Measurements from ENCODE around the gene SDHAF4. TPM values are rescaled to one million over a fixed set of nuclear protein-coding genes. Genes with fewer than 3 reads are reported as not detected.
"Not testable (repeated sequence)": the region's sequence is repeated elsewhere in the genome, so short reads cannot be mapped to it uniquely, and the experiment has no call there.

The SDHAF4 gene
- total RNA-seq, 1 donor from 2014 or later, result 14.7 TPM

DNA sequence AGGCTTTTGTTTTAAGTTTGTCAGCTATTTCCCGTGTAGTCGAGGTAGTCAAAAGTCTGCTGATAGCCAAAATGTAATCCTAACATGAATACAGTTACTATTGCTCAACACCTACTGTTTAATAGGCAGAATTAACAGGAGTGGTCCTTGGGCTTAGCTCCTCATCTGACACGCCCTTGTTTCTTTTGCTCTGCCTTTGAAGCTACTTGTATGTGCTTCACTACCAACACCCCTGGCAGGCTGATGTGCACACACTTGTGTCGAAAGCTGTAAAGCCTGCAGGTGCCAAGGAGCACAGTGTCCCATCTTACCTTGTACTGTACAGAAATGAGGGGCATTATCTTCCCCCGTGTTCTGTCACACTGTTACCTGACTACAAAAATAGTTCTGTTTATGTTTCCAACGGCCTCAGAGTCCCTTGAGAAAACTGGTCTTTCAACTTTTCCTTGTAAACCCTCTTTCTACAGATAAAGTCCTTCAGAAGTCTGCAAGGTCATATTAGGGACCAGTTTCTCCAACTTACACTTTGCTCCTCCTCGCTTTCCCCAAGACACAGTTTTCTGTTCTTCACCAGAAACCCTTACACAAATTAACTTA, 9.3 kb downstream of the SDHAF4 start:
- intact Hi-C loops (cut with DNase I), result no loop called here

DNA sequence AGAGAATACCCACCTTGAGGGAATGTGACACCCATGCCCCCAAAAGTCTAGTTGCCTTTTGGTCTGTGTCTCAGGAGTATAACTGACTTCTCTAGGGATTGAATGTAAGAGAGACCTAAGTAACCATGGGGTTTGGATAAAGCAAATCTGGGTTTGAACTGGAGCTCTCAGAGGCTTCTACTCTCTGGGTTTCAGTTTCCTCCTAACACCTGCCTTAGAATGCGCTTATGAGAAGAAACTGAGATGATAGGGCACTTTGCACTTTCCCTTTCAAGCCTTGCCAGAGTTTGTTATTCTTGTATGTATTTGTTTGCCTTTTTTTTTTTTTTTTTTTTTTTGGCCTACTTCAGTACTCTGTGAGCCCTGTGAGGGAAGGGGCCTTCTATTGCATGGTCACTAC, 19.4 kb downstream of the SDHAF4 start:
- intact Hi-C loops (cut with DNase I), result no loop called here
- DNase-seq (ENCODE audit: low spot score), result no peak

More for the DNA sequence above, 9.3 kb downstream of the SDHAF4 start:
- no peak for DNase-seq (ENCODE audit: low spot score)

DNA sequence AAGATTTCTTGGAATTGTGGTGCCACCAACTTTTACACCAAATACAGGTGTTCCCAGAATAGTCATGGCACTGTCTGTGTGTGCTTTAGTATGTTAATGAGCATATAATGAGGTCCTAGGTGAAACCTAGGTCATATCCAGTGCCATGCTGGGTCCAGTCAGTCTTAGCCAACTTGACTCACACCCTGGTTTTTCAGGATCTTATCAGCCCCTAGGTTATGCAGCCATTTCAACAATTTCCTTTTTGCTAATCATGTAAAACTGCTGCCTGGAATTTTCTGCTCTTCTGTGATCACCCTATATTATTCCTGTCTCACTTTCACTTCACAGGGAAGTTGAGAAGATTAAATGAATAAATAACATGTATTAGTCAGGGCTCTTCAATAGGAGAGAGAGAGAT, 23.7 kb downstream of the SDHAF4 start:
- no peak for DNase-seq (ENCODE audit: low spot score)
- intact Hi-C loops (cut with DNase I), result no loop called here

DNA sequence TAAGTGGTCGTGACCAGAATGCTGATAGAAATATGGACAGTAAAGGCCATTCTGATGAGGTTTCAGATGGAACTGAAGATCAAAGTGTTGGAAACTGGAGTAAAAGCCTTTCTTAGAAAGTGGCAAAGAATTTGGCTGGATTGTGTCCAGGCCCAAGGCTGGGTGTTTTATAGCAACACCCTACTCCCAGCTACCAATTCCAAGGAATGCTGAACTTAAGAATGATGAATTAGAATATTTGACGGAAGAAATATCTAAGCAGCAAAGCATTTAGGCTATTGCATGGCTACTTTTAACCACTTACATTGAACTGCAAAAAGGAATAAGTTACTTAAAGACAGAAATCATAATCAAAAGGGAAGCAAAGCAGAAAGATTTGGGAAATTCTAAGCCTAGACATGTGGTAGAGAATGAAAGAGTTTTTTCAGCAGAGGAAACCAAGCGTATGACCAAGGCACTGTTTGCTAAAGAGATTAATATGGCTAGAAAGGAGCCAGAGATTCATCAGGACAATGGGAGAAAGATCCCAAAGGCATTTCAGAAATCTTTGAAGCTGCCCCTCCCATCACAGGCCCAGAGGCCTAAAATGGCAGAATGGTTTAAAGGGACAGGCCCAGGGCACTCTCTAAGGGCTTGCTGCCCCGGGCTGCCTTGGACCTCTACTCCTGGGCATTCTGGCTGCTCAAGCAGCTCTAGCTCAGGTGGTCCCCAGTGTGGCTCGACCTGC, 25.8 kb downstream of the SDHAF4 start:
- no peak for DNase-seq (ENCODE audit: low spot score)

DNA sequence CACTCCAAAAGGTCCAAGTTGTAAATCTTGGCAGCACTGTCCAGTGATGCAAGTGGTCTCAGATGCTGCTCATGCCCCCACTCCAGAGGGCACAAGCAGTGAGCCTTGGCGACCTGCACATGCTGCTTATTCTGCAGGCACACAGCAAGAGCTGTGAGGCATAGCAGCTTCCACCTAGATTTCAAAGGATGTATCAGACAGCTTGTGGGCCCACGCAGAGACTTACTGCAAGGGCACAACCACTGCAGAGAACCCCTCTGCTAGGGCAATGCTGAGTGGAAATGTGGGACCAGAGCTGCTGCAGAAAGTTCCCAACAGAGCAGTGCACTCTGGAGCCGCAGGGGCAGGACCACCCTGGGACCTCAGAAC, 26.4 kb downstream of the SDHAF4 start:
- intact Hi-C loops (cut with DNase I), result no loop called here
- DNase-seq (ENCODE audit: low spot score), result no peak

More for the DNA sequence above, 25.8 kb downstream of the SDHAF4 start:
- intact Hi-C loops (cut with DNase I), result no loop called here

DNA sequence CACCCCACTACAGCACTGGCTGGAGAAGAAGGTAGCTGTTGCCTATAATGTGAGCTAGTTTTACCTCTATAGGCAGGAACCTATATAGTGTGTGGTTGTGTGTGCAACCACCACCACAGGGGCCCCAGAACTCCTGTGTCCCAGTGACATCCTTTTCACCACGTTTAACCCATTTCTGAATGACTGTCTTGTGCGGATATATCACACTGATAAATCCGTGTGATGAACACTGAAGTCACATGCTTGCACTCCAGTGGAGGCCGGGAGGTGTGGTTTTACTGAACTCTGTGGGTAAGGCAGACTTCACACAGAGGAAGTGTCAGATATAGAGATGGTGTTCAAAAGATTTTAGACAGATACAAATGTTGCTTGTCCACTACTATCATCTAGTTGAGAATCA, 32.5 kb downstream of the SDHAF4 start:
- DNase-seq (ENCODE audit: low spot score), result no peak
- intact Hi-C loops (cut with DNase I), result no loop called here

DNA sequence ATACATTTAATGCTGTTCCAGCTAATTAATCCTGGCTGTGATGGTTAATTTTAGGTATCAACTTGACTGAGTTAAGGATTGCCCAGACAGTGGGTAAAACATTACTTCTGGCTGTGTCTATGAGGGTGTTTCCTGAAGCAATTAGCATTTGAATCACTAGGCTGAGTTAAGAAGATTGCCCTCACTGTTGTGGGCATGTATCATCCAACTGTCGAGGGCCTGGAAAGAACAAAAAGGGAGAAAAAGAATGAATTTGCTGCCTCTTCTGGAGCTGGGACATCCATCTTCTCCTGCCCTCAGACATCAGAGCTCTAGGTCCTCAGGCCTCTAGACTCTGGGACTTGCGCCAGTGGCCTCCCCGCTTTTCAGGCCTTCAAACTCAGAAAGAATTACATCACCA, 34.3 kb downstream of the SDHAF4 start:
- DNase-seq (ENCODE audit: low spot score), result no peak
- intact Hi-C loops (cut with DNase I), result no loop called here

DNA sequence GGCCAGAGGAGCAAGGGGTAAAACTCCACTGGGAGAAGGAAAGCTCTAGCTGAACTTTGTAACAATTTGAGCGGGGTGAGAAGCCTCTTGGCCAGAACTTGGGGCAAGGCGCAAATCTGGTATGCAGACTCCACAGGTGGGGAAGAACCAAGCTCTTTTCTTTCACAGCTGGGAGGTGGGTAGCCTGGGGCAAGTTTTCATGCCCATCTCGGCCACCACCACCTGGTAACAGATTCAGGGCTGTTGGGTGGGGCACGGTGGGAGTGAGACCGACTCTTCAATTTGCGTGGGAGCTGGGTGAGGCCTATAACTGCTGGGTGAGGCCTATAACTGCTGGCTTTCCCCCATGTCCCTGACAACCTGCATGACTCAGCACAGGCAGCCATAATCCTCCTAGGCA, 37.5 kb downstream of the SDHAF4 start:
- DNase-seq (ENCODE audit: low spot score), result no peak
- intact Hi-C loops (cut with DNase I), result no loop called here

DNA sequence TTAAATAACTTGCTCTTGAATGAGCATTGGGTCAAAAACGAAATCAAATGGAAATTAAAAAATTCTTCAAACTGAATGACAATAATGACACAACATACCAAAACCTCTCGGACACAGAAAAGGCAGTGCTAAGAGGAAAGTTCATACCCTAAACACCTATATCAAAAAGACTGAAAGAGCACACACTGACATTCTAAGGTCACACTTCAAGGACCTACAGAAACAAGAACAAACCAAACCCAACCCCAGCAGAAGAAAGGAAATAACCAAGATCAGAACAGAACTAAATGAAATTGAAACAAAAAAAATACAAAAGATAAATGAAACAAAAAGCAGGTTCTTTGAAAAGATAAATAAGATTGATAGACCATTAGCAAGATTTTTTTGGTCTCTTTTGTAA, 40.6 kb downstream of the SDHAF4 start:
- DNase-seq (ENCODE audit: low spot score); intact Hi-C loops (cut with DNase I): not testable (repeated sequence)

DNA sequence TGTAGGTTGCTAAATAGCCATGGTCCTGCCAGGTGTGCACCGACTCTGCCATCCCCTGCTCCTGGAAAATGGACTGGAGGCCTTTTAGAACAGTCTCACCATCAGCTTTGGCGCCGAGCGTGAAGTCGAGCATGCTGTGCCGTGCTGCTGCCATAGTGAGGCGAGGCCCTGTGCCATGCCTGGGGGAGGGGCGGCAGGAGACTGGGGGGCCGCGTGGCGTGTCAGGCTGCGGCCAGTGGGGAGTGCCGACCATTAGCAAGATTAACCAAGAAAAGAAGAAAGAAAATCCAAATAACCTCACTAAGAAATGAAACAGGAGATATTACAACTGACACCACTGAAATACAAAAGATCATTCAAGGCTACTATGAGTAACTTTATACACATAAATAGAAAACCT, 42.5 kb downstream of the SDHAF4 start:
- DNase-seq (ENCODE audit: low spot score); intact Hi-C loops (cut with DNase I): not testable (repeated sequence)

DNA sequence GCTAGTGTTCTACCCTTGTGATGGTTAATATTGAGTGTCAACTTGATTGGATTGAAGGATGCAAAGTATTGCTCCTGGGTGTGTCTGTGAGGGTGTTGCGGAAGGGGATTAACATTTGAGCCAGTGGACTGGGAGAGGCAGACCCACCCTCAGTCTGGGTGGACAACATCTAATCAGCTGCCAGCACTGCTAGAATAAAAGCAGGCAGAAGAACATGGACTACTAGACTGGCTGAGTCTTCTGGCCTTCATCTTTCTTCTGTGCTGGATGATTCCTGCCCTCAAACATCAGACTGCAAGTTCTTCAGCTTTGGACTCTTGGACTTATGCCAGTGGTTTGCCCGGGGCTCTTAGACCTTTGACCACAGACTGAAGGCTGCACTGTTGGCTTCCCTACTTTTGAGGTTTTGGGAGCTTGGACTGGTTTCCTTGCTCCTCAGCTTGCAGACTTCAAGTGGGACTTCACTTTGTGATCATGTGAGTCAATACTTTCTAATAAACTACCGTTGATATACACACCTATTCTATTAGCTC, 50.1 kb downstream of the SDHAF4 start:
- DNase-seq (ENCODE audit: low spot score), result no peak
- intact Hi-C loops (cut with DNase I), result no loop called here

DNA sequence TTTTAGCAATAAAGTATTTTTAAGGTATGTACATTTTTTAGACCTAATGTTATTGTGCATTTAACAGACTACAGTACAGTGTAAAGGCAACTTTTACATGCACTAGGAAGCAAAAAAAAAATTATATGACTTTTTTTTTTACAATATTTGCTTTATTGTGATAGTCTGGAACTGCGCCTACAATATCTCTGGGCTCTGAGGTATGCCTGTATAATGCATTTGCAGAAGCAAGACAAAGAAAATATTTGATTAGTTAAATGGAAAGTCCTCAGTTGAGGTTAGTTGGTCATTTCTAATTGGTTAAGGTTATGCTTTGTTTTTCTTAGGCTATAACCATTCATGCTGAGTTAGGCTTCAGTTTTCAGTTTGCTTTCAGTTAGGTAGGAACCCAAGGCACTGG, 54.0 kb downstream of the SDHAF4 start:
- no peak for DNase-seq (ENCODE audit: low spot score)
- intact Hi-C loops (cut with DNase I), result no loop called here

DNA sequence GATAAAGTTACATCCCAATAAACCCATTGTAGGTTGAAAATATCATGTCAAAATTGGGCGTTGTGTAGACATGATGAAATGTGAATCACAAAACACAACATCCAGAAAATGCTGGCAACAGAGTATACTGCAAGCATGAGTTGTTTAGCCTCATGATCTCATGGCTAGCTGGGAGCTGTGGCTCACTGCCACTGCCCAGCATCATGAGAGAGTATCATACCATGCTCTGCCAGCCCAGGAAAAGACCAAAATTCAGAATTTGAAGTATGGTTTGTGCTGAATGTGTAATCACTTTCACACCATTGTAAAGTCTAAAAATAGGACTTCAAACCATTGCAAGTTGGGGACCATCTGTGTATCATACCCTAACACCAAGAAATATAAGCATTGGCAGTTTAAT, 55.7 kb downstream of the SDHAF4 start:
- intact Hi-C loops (cut with DNase I), result no loop called here
- DNase-seq (ENCODE audit: low spot score), result no peak

DNA sequence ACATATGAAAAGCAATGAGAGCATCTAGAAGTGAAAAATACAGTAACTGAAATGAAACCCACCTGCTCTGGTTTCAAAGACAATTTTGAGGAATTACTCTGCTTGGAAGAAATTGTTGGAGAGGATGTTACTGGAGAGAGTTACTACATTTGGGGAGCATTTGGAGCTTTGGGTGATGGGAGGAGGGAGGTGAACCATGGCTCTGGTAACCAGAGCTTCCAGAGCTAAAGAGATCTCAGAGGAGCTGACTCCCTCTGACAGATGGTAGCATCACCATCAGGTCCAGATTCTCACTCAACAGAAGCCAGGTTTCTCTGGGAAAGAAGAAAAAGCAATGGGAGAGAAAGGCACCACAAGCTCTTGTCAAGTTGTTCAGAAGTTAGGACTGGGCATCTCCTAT, 58.7 kb downstream of the SDHAF4 start:
- DNase-seq (ENCODE audit: low spot score), result no peak
- intact Hi-C loops (cut with DNase I), result no loop called here

DNA sequence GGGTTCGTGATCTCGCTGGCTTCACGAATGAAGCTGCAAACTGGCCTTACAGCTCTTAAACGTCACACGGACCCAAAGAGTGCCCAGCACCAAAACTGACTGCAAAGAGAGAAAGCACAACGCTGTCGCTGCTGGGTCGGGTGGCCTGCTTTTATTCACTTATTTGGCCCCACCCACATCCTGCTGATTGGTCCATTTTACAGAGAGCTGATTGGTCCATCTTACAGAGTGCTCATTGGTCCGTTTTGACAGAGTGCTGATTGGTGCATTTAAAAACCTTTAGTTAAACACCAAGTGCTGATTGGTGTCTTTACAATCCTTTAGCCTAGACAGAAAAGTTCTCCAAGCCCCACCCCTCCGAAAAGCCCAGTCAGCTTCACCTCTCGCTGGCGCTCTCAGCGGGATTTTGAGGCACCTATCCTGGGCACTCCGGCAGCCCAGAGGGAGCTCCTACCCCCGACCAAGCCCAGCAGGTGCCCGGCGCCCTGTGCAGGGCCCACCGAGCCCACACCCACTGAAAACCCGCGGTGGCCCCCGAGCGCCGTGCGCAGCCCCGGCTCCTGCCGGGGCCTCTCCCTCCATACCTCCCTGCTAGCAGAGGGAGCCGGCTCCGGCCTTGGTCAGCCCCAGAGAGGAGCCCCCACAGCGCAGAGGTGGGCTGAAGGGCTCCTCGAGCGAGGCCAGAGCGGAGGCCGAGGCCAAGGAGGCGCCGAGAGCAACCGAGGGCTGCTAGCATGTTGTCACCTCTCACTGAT, 60.9 kb downstream of the SDHAF4 start:
- DNase-seq (ENCODE audit: low spot score), result no peak
- intact Hi-C loops (cut with DNase I), result no loop called here

DNA sequence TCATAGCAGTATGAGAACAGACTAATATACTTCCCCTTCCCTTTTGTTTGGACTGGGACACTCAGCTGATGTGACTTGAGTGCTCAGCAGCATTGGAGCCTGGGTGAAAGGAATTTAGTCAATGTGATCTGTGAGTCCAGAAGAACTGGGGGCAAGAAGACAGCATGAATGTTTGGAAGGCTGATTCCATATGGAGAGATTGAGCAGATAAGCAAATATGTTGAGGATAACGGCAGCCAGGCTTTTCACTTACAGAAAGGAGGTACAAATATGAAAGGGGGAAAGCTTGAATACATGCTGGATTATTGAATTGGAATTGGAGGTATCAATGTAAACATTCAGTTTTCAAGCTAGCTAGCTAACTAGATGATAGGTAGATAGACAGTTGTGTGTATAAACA, 63.2 kb downstream of the SDHAF4 start:
- no peak for DNase-seq (ENCODE audit: low spot score)
- intact Hi-C loops (cut with DNase I), result no loop called here

DNA sequence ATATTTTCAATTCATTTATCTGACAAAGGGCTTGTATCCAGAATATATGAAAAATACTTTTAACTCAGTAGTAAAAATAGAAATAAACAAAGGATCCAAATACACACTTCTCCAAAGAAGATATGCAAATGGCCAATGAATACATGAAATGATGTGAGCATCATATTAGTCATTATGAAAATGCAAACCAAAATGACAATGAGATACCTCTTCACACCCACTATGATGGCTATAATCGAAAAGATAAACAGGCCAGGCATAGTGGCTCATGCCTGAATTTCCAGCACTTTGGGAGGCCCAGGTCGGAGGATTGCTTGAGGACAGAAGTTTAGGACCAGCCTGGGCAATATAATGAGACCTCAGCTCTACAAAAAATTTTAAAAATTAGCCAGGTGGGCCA, 67.1 kb downstream of the SDHAF4 start:
- DNase-seq (ENCODE audit: low spot score), result no peak
- intact Hi-C loops (cut with DNase I), result no loop called here

DNA sequence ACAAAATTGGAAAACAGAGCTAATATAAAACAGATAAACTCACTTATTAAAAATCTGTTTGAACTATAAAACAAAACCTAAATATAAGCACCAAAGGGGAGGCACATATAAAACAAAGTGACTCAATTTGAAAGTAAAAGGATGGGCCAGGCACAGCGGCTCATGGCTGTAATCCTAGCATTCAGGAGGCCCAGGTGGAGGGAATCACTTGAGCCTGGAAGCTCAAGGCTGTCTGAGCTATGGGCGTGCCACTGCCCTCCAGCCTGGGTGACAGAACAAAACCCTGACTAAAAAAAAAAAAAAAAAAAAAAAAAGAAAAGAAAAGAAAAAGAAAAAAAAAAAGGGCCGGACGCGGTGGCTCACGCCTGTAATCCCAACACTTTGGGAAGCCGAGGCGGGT, 69.9 kb downstream of the SDHAF4 start:
- intact Hi-C loops (cut with DNase I), result no loop called here
- no peak for DNase-seq (ENCODE audit: low spot score)

DNA sequence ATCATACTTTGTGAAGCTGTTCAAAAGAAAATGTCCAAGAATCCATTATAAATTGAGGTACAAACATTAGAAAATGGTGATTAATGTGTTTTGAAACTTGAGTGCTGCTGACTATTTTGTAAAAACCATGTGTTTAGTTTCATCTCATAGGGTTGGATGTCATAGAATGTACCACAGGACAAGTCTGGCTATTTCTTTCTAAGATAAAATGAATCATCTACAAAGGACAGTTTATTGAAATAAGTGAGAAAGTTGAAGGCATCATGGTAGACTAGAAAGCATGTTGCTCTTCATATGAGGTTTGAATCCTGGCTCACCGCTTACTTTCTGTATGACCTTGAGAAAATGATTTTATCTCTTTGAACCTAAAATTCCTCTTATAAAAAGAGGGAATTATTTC, 71.7 kb downstream of the SDHAF4 start:
- no peak for DNase-seq (ENCODE audit: low spot score)
- intact Hi-C loops (cut with DNase I), result no loop called here

Measured in cardiac septum (tissue), 1 donor.